Adrenal gland (tissue), 5 donors: Measurements from ENCODE around the gene PHTF1.

Source experiments
- POLR2A ChIP-seq, 2 donors: fragments of 450-650 bp; IDR thresholded peaks; one replicate each; pipeline ENCODE4 v1.6.1; 2017; ENCODE audit warnings: antibody characterized with exemption in 2 of 2, mild to moderate bottlenecking in 2 of 2, moderate library complexity in 1 of 2
- TF ChIP-seq, protein P1 (sequence below), 6 experiments: fragments of 450-650 bp in 4 of 6; fragments of 200-600 bp in 2 of 6; sonication (generic) in 1 of 6; IDR thresholded peaks; 1 replicate in 5 of 6; 2 replicates in 1 of 6; pipeline versions ENCODE4 v1.5.1 to v1.8.0; 2016 to 2021; ENCODE audit warnings: antibody characterized with exemption in 6 of 6, mild to moderate bottlenecking in 2 of 6, moderate library complexity in 1 of 6
- donor health status: DM: no; HTN: no; CAD: no.

DNA sequence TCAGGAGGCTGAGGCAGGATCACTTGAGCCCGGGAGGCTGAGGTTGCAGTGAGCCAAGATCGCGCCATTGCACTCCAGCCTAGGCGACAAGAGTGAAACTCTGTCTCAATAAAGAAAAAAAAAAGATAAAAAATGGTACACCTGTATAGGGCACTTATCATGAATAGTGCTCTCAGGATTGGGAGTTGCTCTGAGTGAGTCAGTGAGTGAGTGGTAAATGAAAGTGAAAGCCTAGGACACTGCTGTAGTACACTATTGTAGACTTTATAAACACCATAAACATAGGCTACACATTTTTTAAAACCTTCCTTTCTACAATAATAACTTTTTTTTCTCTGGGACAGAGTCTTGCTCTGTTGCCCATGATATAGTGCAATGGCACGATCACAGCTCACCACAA, 16.8 kb downstream of the PHTF1 start:
- TF ChIP-seq, protein P1, sequence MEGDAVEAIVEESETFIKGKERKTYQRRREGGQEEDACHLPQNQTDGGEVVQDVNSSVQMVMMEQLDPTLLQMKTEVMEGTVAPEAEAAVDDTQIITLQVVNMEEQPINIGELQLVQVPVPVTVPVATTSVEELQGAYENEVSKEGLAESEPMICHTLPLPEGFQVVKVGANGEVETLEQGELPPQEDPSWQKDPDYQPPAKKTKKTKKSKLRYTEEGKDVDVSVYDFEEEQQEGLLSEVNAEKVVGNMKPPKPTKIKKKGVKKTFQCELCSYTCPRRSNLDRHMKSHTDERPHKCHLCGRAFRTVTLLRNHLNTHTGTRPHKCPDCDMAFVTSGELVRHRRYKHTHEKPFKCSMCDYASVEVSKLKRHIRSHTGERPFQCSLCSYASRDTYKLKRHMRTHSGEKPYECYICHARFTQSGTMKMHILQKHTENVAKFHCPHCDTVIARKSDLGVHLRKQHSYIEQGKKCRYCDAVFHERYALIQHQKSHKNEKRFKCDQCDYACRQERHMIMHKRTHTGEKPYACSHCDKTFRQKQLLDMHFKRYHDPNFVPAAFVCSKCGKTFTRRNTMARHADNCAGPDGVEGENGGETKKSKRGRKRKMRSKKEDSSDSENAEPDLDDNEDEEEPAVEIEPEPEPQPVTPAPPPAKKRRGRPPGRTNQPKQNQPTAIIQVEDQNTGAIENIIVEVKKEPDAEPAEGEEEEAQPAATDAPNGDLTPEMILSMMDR (IDR thresholded peaks at IDR 0.05): no peak
- no peak for TF ChIP-seq POLR2A (IDR thresholded peaks at IDR 0.05)
